Gastrocnemius medialis (tissue), 4 donors: ENCODE data around the gene FAM227A. TPM values are rescaled to one million over a fixed set of nuclear protein-coding genes. Genes with fewer than 3 reads are reported as not detected.

Experiments
- ATAC-seq, 2 donors: fragments of 150-250 bp; one replicate each; pipeline ENCODE4 v1.9.1; 2016
- DNase-seq, 2 donors: peaks; one replicate each; pipeline ENCODE4 v3.0.0-alpha.2; 2019
- H3K27ac ChIP-seq, 4 donors: fragments of 200-600 bp; sonication (generic); 1 replicate in 1 of 4; 2 replicates in 3 of 4; pipeline ENCODE4 v1.5.1; 2016 to 2018; ENCODE audit warnings: mild to moderate bottlenecking in 2 of 4, moderate library complexity in 1 of 4
- H3K27me3 ChIP-seq, 3 donors: fragments of 200-600 bp; sonication (generic) in 2 of 3; 1 replicate in 1 of 3; 2 replicates in 2 of 3; pipeline versions ENCODE4 v1.5.1 to v1.6.0; 2016 to 2019; ENCODE audit warnings: mild to moderate bottlenecking in 1 of 3, moderate library complexity in 1 of 3
- H3K36me3 ChIP-seq, 2 donors: fragments of 200-600 bp; sonication (generic) in 1 of 2; one replicate each; pipeline ENCODE4 v1.5.1; 2017 to 2018
- H3K4me1 ChIP-seq, 2 donors: fragments of 200-600 bp; sonication (generic) in 1 of 2; one replicate each; pipeline ENCODE4 v1.5.1; 2016 to 2017; ENCODE audit warnings: mild to moderate bottlenecking in 2 of 2
- H3K4me3 ChIP-seq, 4 donors: fragments of 200-600 bp; sonication (generic) in 3 of 4; 1 replicate in 1 of 4; 2 replicates in 3 of 4; pipeline ENCODE4 v1.5.1; 2016 to 2019; ENCODE audit warnings: mild to moderate bottlenecking in 2 of 4
- H3K9me3 ChIP-seq, 3 donors: fragments of 200-600 bp; sonication (generic) in 2 of 3; 1 replicate in 1 of 3; 2 replicates in 2 of 3; pipeline ENCODE4 v1.5.1; 2016 to 2019
- POLR2A ChIP-seq, 2 donors: fragments of 450-650 bp; IDR thresholded peaks; one replicate each; pipeline ENCODE4 v1.6.1; 2017; ENCODE audit warnings: antibody characterized with exemption in 2 of 2, mild to moderate bottlenecking in 2 of 2, moderate library complexity in 2 of 2
- in situ Hi-C, 4 donors: fragments of 200-750 bp; cut with MboI; loops; one replicate each; pipeline versions ENCODE4 v1.15.0 to v1.8.0; 2017; ENCODE audit warnings: low sequenced_read_pairs in 4 of 4
- intact Hi-C: fragments of 100-400 bp; cut with DNase I; formaldehyde crosslinking; loops from one replicate; pipeline ENCODE4 v1.15.1; 2023; ENCODE audit warnings: low total_unique reads
- total RNA-seq, 4 donors: library from RNA; depleted of rRNA; stranded (reverse); fragments of >200 nt; gene quantifications; one replicate each; pipeline versions ENCODE4 v1.1.0 to v1.2.3, GENCODE V29; 2016
- TF ChIP-seq, protein P1 (sequence below), 5 experiments: fragments of 450-650 bp in 3 of 5; fragments of 200-600 bp in 2 of 5; sonication (generic) in 2 of 5; IDR thresholded peaks in 4 of 5; conservative IDR thresholded peaks in 1 of 5; 1 replicate in 4 of 5; 2 replicates in 1 of 5; pipeline ENCODE4 v1.5.1; 2016 to 2019; ENCODE audit warnings: antibody characterized with exemption in 5 of 5, mild to moderate bottlenecking in 3 of 5, moderate library complexity in 3 of 5

FAM227A gene
- total RNA-seq, 4 donors from 2014 or later: 0.02 TPM; not detected in 3

- Histone ChIP-seq H3K4me1 (peaks cover 33 to 35% of the 10 kb centered on the region in 2 donors), H3K27ac (peak overlapping the region; percentile 95 to 97 (median 96))
- TF ChIP-seq, protein P1, sequence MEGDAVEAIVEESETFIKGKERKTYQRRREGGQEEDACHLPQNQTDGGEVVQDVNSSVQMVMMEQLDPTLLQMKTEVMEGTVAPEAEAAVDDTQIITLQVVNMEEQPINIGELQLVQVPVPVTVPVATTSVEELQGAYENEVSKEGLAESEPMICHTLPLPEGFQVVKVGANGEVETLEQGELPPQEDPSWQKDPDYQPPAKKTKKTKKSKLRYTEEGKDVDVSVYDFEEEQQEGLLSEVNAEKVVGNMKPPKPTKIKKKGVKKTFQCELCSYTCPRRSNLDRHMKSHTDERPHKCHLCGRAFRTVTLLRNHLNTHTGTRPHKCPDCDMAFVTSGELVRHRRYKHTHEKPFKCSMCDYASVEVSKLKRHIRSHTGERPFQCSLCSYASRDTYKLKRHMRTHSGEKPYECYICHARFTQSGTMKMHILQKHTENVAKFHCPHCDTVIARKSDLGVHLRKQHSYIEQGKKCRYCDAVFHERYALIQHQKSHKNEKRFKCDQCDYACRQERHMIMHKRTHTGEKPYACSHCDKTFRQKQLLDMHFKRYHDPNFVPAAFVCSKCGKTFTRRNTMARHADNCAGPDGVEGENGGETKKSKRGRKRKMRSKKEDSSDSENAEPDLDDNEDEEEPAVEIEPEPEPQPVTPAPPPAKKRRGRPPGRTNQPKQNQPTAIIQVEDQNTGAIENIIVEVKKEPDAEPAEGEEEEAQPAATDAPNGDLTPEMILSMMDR (IDR thresholded peaks at IDR 0.05 in 4 of 5, conservative IDR thresholded peaks at IDR 0.05 in 1 of 5): no peak
- no peak for TF ChIP-seq POLR2A (IDR thresholded peaks at IDR 0.05)
Measured at GRCh38 chr22:38698407-38699094, 42.4 kb upstream of the FAM227A start.

DNA sequence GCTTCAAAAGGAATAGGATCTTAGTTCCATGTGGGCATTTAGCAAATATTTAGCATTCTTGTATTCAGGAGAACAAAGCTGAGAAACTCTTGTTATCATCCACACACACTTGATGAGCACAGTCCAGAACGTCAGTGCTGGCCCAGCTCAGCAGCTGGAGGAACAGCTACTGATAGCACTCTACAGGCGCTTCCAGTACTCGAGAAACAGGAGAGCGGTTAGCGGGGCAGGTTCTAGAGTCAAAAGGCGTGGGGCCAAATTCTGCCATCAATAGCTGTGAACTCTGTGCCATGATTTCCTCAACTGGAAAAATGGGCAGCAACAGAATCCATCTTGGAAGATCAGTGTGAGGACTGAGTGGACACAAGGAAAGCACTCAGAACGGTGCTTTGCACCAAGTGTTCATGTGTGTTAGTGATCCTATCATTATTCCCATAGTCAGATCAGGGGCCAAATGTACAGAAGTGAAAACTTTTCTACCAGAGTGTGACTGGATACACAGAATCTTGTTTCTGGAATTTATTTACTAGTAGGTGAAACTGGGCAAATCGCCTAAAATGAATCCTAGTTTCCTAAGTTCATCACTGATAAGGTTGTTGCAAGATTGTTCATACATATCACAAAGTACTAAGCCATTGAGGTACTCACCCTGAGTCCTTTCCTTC is 41.4 kb upstream of the FAM227A start:
- Histone ChIP-seq H3K27ac (peak overlapping the region; percentile 57 to 97 (median 96)), H3K4me3 (no peak overlapping the region), H3K27me3 (no peaks in the 10 kb centered on the region), H3K9me3 (no peaks in the 10 kb centered on the region), H3K36me3 (peaks cover 0 to 7% of the 10 kb centered on the region in 2 donors), H3K4me1 (peaks cover 33 to 35% of the 10 kb centered on the region in 2 donors)
- DNase-seq (no peak), ATAC-seq (no peak)
- in situ Hi-C loops (no loop called here), intact Hi-C loops (no loop called here)
- TF ChIP-seq, protein P1 (IDR thresholded peaks at IDR 0.05 in 4 of 5, conservative IDR thresholded peaks at IDR 0.05 in 1 of 5): no peak
- no peak for TF ChIP-seq POLR2A (IDR thresholded peaks at IDR 0.05)

More at GRCh38 chr22:38698407-38699094, 42.4 kb upstream of the FAM227A start:
- no peaks in the 10 kb centered on the region for H3K27me3 ChIP-seq
- in situ Hi-C loops (no loop called here), intact Hi-C loops (no loop called here)
- ATAC-seq: no peak
- peaks cover 0 to 7% of the 10 kb centered on the region in 2 donors for H3K36me3 ChIP-seq
- H3K4me3 ChIP-seq: peak overlapping the region in 3 of 4 donors; percentile 3 to 80 (median 76)
- no peak for DNase-seq
- no peaks in the 10 kb centered on the region for H3K9me3 ChIP-seq

- no peak for TF ChIP-seq POLR2A (IDR thresholded peaks at IDR 0.05)
- no peak for DNase-seq
- Histone ChIP-seq H3K27ac (peak overlapping the region; percentile 57 to 97 (median 96)), H3K4me1 (peaks cover 33 to 35% of the 10 kb centered on the region in 2 donors), H3K27me3 (no peaks in the 10 kb centered on the region), H3K4me3 (no peak overlapping the region), H3K36me3 (peaks cover 0 to 7% of the 10 kb centered on the region in 2 donors), H3K9me3 (no peaks in the 10 kb centered on the region)
- ATAC-seq: no peak
- in situ Hi-C loops (no loop called here), intact Hi-C loops (no loop called here)
Measured at GRCh38 chr22:38696606-38697424, 40.6 kb upstream of the FAM227A start.

DNA sequence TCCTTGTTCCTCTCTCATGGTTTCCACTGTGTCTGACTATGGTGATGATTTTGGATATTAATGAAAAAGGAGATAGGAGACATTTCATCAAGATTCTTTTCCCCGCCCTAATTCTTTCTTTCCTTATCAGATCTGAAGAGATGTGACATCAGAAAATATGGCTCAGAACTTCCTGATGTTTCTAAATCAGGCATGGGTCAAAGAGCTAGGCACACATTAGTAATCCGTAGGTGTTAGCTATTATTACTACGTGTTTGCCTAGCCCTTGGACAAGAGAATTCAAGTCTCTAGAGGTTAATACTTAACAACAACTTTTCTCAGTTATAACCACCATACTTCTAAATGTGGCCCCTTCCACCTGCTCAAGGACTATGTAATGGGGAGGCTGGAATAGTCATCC is 38.7 kb upstream of the FAM227A start:
- no peak overlapping the region for H3K4me3 ChIP-seq
- no peaks in the 10 kb centered on the region for H3K9me3 ChIP-seq
- H3K4me1 ChIP-seq: peaks cover 30 to 32% of the 10 kb centered on the region in 2 donors
- TF ChIP-seq, protein P1 (IDR thresholded peaks at IDR 0.05 in 4 of 5, conservative IDR thresholded peaks at IDR 0.05 in 1 of 5): no peak
- no peak for TF ChIP-seq POLR2A (IDR thresholded peaks at IDR 0.05)
- ATAC-seq (no peak), DNase-seq (no peak)
- H3K36me3 ChIP-seq: peaks cover 0 to 7% of the 10 kb centered on the region in 2 donors
- in situ Hi-C loops (no loop called here), intact Hi-C loops (no loop called here)
- H3K27me3 ChIP-seq: no peaks in the 10 kb centered on the region
- no peak overlapping the region for H3K27ac ChIP-seq
